H1 (cell line): ENCODE results near the gene DESI1. TPM values are rescaled to one million over a fixed set of nuclear protein-coding genes. Genes with fewer than 3 reads are reported as not detected.
"Not testable (repeated sequence)": the region's sequence is repeated elsewhere in the genome, so short reads cannot be mapped to it uniquely, and the experiment has no call there.

Experiments
- CTCF ChIA-PET: fragments of 300-600 bp; sonication (Branson Sonifier 250); formaldehyde crosslinking; loops from one replicate; lab custom pipeline; 2021; ENCODE audit not compliant: partially characterized antibody; lab: Charles Lee
- POLR2A ChIA-PET: fragments of 300-600 bp; sonication (Branson Sonifier 250); formaldehyde crosslinking; loops from one replicate; lab custom pipeline; 2021; ENCODE audit warnings: inconsistent platforms; ENCODE audit not compliant: partially characterized antibody; lab: Charles Lee
- DNase-seq, 2 experiments: peaks; one replicate each; pipeline versions ENCODE4 v3.0.0 to v3.0.0-alpha.2; 2010 to 2022; ENCODE audit warnings: low spot score in 2 of 2, low read depth in 1 of 2, mixed read lengths in 1 of 2
- FAIRE-seq: peaks from 2 replicates; lab custom pipeline; 2011; peaks lifted over from hg19 to GRCh38; lab: Jason Lieb, UNC
- H2AFZ ChIP-seq: 2 replicates; pipeline ENCODE4 v1.8.1; 2012; ENCODE audit warnings: low read length, inconsistent platforms
- H2AK5ac ChIP-seq: 2 replicates; pipeline ENCODE4 v1.6.1; 2013; ENCODE audit warnings: low read depth, low read length
- H2BK120ac ChIP-seq: replicated peaks from 2 replicates; pipeline ENCODE3; 2013; ENCODE audit warnings: low read depth, low read length, inconsistent platforms
- H2BK12ac ChIP-seq: 2 replicates; pipeline ENCODE4 v1.6.1; 2013; ENCODE audit warnings: low read depth, low read length
- H2BK15ac ChIP-seq: 2 replicates; pipeline ENCODE4 v1.6.1; 2013; ENCODE audit warnings: low read length
- H2BK20ac ChIP-seq: 2 replicates; pipeline ENCODE4 v1.6.1; 2013; ENCODE audit warnings: low read length
- H2BK5ac ChIP-seq: 2 replicates; pipeline ENCODE4 v1.6.1; 2013; ENCODE audit warnings: low read depth, low read length
- H3K14ac ChIP-seq: 2 replicates; pipeline ENCODE4 v1.6.1; 2013; ENCODE audit warnings: inconsistent platforms; ENCODE audit not compliant: insufficient read length
- H3K18ac ChIP-seq: 2 replicates; pipeline ENCODE4 v1.6.1; 2013; ENCODE audit warnings: low read length; ENCODE audit errors: extremely low read depth
- H3K23ac ChIP-seq: 2 replicates; pipeline ENCODE4 v1.6.1; 2013; ENCODE audit warnings: inconsistent platforms; ENCODE audit not compliant: insufficient read length
- H3K23me2 ChIP-seq: 2 replicates; pipeline ENCODE4 v1.6.1; 2013; ENCODE audit warnings: low read depth, low read length
- H3K27ac ChIP-seq: 2 replicates; pipeline ENCODE4 v1.6.1; 2011; ENCODE audit warnings: low read depth, low read length, inconsistent platforms
- H3K27me3 ChIP-seq, 4 experiments: replicated peaks in 1 of 4; 1 replicate in 1 of 4; 2 replicates in 3 of 4; pipeline versions ENCODE4 v1.6.1 to v1.8.1; 2011 to 2013; ENCODE audit warnings: low read length in 3 of 4, mild to moderate bottlenecking in 3 of 4, inconsistent platforms in 2 of 4, mixed read lengths in 2 of 4, moderate library complexity in 1 of 4; ENCODE audit not compliant: control insufficient read depth in 3 of 4, insufficient read depth in 3 of 4; ENCODE audit errors: extremely low read depth in 1 of 4
- H3K36me3 ChIP-seq, 4 experiments: 2 replicates each; pipeline versions ENCODE4 v1.6.1 to v1.8.1; 2011 to 2013; ENCODE audit warnings: mild to moderate bottlenecking in 4 of 4, low read length in 3 of 4, moderate library complexity in 2 of 4, control low read depth in 1 of 4, inconsistent platforms in 1 of 4; ENCODE audit not compliant: insufficient read depth in 4 of 4, control insufficient read depth in 2 of 4
- H3K4ac ChIP-seq: replicated peaks from 2 replicates; pipeline ENCODE3; 2013; ENCODE audit warnings: low read length, low read depth, mixed read lengths, inconsistent platforms; ENCODE audit not compliant: insufficient read length
- H3K4me1 ChIP-seq, 4 experiments: replicated peaks in 1 of 4; 1 replicate in 1 of 4; 2 replicates in 3 of 4; pipeline versions ENCODE4 v1.6.1 to v1.8.1; 2011 to 2013; ENCODE audit warnings: low read length in 3 of 4, inconsistent platforms in 2 of 4, mixed read lengths in 1 of 4; ENCODE audit not compliant: insufficient read depth in 4 of 4, control insufficient read depth in 3 of 4
- H3K4me2 ChIP-seq, 2 experiments: 2 replicates each; pipeline versions ENCODE4 v1.6.1 to v1.8.1; 2011 to 2013; ENCODE audit warnings: low read depth in 2 of 2, low read length in 2 of 2, control low read depth in 1 of 2, inconsistent platforms in 1 of 2, mild to moderate bottlenecking in 1 of 2; ENCODE audit not compliant: insufficient read depth in 1 of 2
- H3K4me3 ChIP-seq, 4 experiments: fragments of 200-600, 300-600 bp in 1 of 4; sonication (generic), shearing (Covaris generic), sonication (Bioruptor Twin) in 1 of 4; 2 replicates each; pipeline versions ENCODE4 v1.5.1 to v1.8.1; 2011 to 2016; ENCODE audit warnings: low read length in 4 of 4, low read depth in 3 of 4, control low read depth in 2 of 4, inconsistent platforms in 2 of 4, mild to moderate bottlenecking in 2 of 4, mixed read lengths in 1 of 4, moderate library complexity in 1 of 4; ENCODE audit not compliant: insufficient read depth in 2 of 4; ENCODE audit errors: extremely low read depth in 1 of 4
- H3K56ac ChIP-seq: replicated peaks from 2 replicates; pipeline ENCODE3; 2013; ENCODE audit warnings: low read depth, mild to moderate bottlenecking, mixed read lengths, low read length, inconsistent platforms; ENCODE audit not compliant: insufficient read length
- H3K79me1 ChIP-seq: 2 replicates; pipeline ENCODE4 v1.6.1; 2013; ENCODE audit warnings: low read depth, low read length, control low read depth
- H3K79me2 ChIP-seq, 2 experiments: 2 replicates each; pipeline versions ENCODE4 v1.6.1 to v1.8.1; 2012 to 2013; ENCODE audit warnings: low read length in 2 of 2, mild to moderate bottlenecking in 2 of 2, inconsistent platforms in 1 of 2; ENCODE audit not compliant: insufficient read depth in 2 of 2, control insufficient read depth in 1 of 2
- H3K9ac ChIP-seq, 4 experiments: replicated peaks in 1 of 4; 1 replicate in 1 of 4; 2 replicates in 3 of 4; pipeline versions ENCODE4 v1.6.1 to v1.8.1; 2011 to 2013; ENCODE audit warnings: low read depth in 3 of 4, low read length in 3 of 4, control low read depth in 2 of 4, mild to moderate bottlenecking in 2 of 4, moderate library complexity in 2 of 4, inconsistent platforms in 1 of 4; ENCODE audit errors: extremely low read depth in 1 of 4
- H3K9me3 ChIP-seq, 2 experiments: 2 replicates each; pipeline versions ENCODE4 v1.6.1 to v1.8.1; 2012 to 2013; ENCODE audit warnings: mild to moderate bottlenecking in 2 of 2, moderate library complexity in 2 of 2, control low read depth in 1 of 2, inconsistent platforms in 1 of 2, low read depth in 1 of 2, low read length in 1 of 2, mixed read lengths in 1 of 2; ENCODE audit not compliant: insufficient read depth in 2 of 2
- H4K20me1 ChIP-seq, 2 experiments: replicated peaks in 1 of 2; 2 replicates each; pipeline versions ENCODE3 to v1.8.1; 2011 to 2013; ENCODE audit warnings: inconsistent platforms in 2 of 2, low read length in 2 of 2, mild to moderate bottlenecking in 1 of 2; ENCODE audit not compliant: insufficient read depth in 2 of 2, control insufficient read depth in 1 of 2
- H4K5ac ChIP-seq: 2 replicates; pipeline ENCODE4 v1.6.1; 2013; ENCODE audit warnings: low read length, low read depth, mixed read lengths, inconsistent platforms; ENCODE audit not compliant: insufficient read length
- H4K8ac ChIP-seq: 2 replicates; pipeline ENCODE4 v1.8.0; 2013; ENCODE audit warnings: mild to moderate bottlenecking, moderate library complexity, low read length, inconsistent platforms; ENCODE audit not compliant: insufficient read depth; ENCODE audit errors: extremely low read depth
- H4K91ac ChIP-seq: replicated peaks from 2 replicates; pipeline ENCODE3; 2013; ENCODE audit warnings: low read length, mixed read lengths, inconsistent platforms; ENCODE audit not compliant: insufficient read length
- WGBS, 2 experiments: shearing (Covaris generic) in 1 of 2; methylation state at CpG; one replicate each; pipeline versions ENCODE4 v1.1.6 to v1.1.7; 2013 to 2015; ENCODE audit warnings: low lambda C conversion rate in 2 of 2, mixed read lengths in 2 of 2, inconsistent platforms in 1 of 2, low coverage in 1 of 2, missing lambda C conversion rate in 1 of 2; ENCODE audit not compliant: insufficient replicate concordance in 2 of 2, insufficient coverage in 1 of 2, insufficient read length in 1 of 2; ENCODE audit errors: extremely low coverage in 1 of 2, missing lambda C conversion rate in 1 of 2; 5-methylcytosine and 5-hydroxymethylcytosine counted together
- polyA plus RNA-seq, 7 experiments: library from polyadenylated mRNA; depleted of rRNA in 3 of 7; stranded (reverse) in 5 of 7; unstranded in 2 of 7; fragments of >200 nt in 5 of 7; fragments of 200-250 nt in 2 of 7; gene quantifications; 1 replicate in 5 of 7; 2 replicates in 1 of 7; 4 replicates in 1 of 7; pipeline versions ENCODE4 v1.2.1 to v1.2.3, GENCODE V29; 2011 to 2013; ENCODE audit warnings: missing spikeins in 2 of 7, mixed read lengths in 2 of 7
- total RNA-seq: library from RNA; stranded (reverse); fragmentation: NEBNext Ultra II Directional; extraction: Animal tissue kit (Norgen Biotek cat#: 25700); gene quantifications from 2 replicates; pipeline ENCODE4 v1.2.1, GENCODE V29; 2021

DESI1 gene
- total and polyA plus RNA-seq, 2 of the 8 experiments (the other 6 are each of a cell fraction or from before 2014, with no cell fraction given): 27.6 to 34.3 TPM

GRCh38 chr22:41593336-41593960 is 27.4 kb downstream of the DESI1 start:
- H3K4me3 ChIP-seq, FAIRE-seq, H4K8ac ChIP-seq, H4K20me1 ChIP-seq, H3K23ac ChIP-seq, H3K56ac ChIP-seq, H3K23me2 ChIP-seq, H3K9ac ChIP-seq, H3K79me2 ChIP-seq, H2AK5ac ChIP-seq, H2BK120ac ChIP-seq, H3K9me3 ChIP-seq, H2BK20ac ChIP-seq, H3K4me2 ChIP-seq, H3K4me1 ChIP-seq, H4K5ac ChIP-seq, H3K18ac ChIP-seq, H3K36me3 ChIP-seq, H2BK12ac ChIP-seq, H2BK15ac ChIP-seq, H2AFZ ChIP-seq, H4K91ac ChIP-seq, H3K27me3 ChIP-seq, H3K27ac ChIP-seq, H3K14ac ChIP-seq, H3K79me1 ChIP-seq, H2BK5ac ChIP-seq, H3K4ac ChIP-seq, DNase-seq: not testable (repeated sequence)
- WGBS, 2 experiments: 91% methylated on average over 33 of the region's 51 CpGs; no CpG with 5 or more reads in 1 of the 2 experiments
- CTCF ChIA-PET: interaction anchor here (0.6 to 8.0 kb wide), 9 partner anchors 10 to 191 kb away, joined by 3 to 63 read pairs (median 3); partner anchors contain the start of gene POLR3H
- POLR2A ChIA-PET: interaction anchor here (0.7 to 1.7 kb wide), 4 partner anchors 14 to 28 kb away, joined by 3 to 7 read pairs (median 4); no protein-coding TSS in a partner anchor
